Neural progenitor cell (in vitro differentiated cells): ENCODE results near the gene CADM1. TPM values are rescaled to one million over a fixed set of nuclear protein-coding genes. Genes with fewer than 3 reads are reported as not detected.

Experiments used
- DNase-seq: peaks from one replicate; pipeline ENCODE4 v3.0.0-alpha.2; 2016; ENCODE audit warnings: low spot score
- H2AFZ ChIP-seq: fragments of 200-600 bp; sonication (generic); replicated peaks from 2 replicates; pipeline ENCODE4 v1.6.1; 2016; ENCODE audit warnings: antibody characterized with exemption
- H3F3A ChIP-seq: fragments of 200-600 bp; sonication (generic); 2 replicates; pipeline ENCODE4 v1.6.1; 2016; ENCODE audit warnings: antibody characterized with exemption, low read depth
- H3K27ac ChIP-seq: fragments of 200-600 bp; sonication (generic); 2 replicates; pipeline ENCODE4 v1.5.1; 2016; ENCODE audit warnings: mild to moderate bottlenecking
- H3K27me3 ChIP-seq: fragments of 200-600 bp; sonication (generic); 2 replicates; pipeline ENCODE4 v1.6.1; 2016; ENCODE audit warnings: mild to moderate bottlenecking, moderate library complexity
- H3K36me3 ChIP-seq: fragments of 200-600 bp; sonication (generic); 2 replicates; pipeline ENCODE4 v1.5.1; 2016
- H3K4me1 ChIP-seq: fragments of 200-600 bp; sonication (generic); 2 replicates; pipeline ENCODE4 v1.6.1; 2016; ENCODE audit warnings: mixed run types
- H3K4me2 ChIP-seq: fragments of 200-600 bp; sonication (generic); 2 replicates; pipeline ENCODE4 v1.6.1; 2016
- H3K4me3 ChIP-seq: fragments of 200-600 bp; sonication (generic); 2 replicates; pipeline ENCODE4 v1.5.1; 2016
- H3K79me2 ChIP-seq: fragments of 200-600 bp; sonication (generic); 2 replicates; pipeline ENCODE4 v1.6.1; 2016; ENCODE audit warnings: low read depth
- H3K9ac ChIP-seq: fragments of 200-600 bp; sonication (generic); 2 replicates; pipeline ENCODE4 v1.6.1; 2016
- H3K9me3 ChIP-seq: fragments of 200-600 bp; sonication (generic); 2 replicates; pipeline ENCODE4 v1.5.1; 2016; ENCODE audit warnings: low read depth
- H4K20me1 ChIP-seq: fragments of 200-600 bp; sonication (generic); 2 replicates; pipeline ENCODE4 v1.6.1; 2016; ENCODE audit warnings: low read depth
- H3K27ac Mint-ChIP-seq: 3 replicates; pipeline ENCODE4 v1.8.0; 2021; ENCODE audit warnings: mixed read lengths
- H3K27me3 Mint-ChIP-seq: 2 replicates; pipeline ENCODE4 v1.8.0; 2022; ENCODE audit warnings: low read depth, mild to moderate bottlenecking, inconsistent platforms, moderate library complexity, mixed read lengths; ENCODE audit not compliant: insufficient read depth
- H3K36me3 Mint-ChIP-seq: 3 replicates; pipeline ENCODE4 v1.8.0; 2021; ENCODE audit warnings: mixed read lengths
- H3K4me1 Mint-ChIP-seq: 3 replicates; pipeline ENCODE4 v1.8.0; 2021; ENCODE audit warnings: mixed read lengths
- H3K4me3 Mint-ChIP-seq: 3 replicates; pipeline ENCODE4 v1.8.0; 2021; ENCODE audit warnings: mild to moderate bottlenecking, moderate library complexity, mixed read lengths
- H3K9me3 Mint-ChIP-seq: 3 replicates; pipeline ENCODE4 v1.8.0; 2020; ENCODE audit warnings: mixed read lengths
- EZH2 ChIP-seq: fragments of 200-600 bp; sonication (generic); IDR thresholded peaks from 2 replicates; pipeline ENCODE4 v1.6.1; 2017; ENCODE audit warnings: antibody characterized with exemption, mild to moderate bottlenecking, moderate library complexity
- EZH2phosphoT487 ChIP-seq: fragments of 200-600 bp; sonication (generic); IDR thresholded peaks from 2 replicates; pipeline ENCODE4 v1.6.1; 2017; ENCODE audit warnings: antibody characterized with exemption
- total RNA-seq: library from RNA; depleted of rRNA; stranded (reverse); fragments of >200 nt; gene quantifications from 2 replicates; pipeline ENCODE4 v1.2.3, GENCODE V29; 2015; ENCODE audit warnings: low replicate concordance
- TF ChIP-seq, protein P1 (sequence below): fragments of 200-600 bp; sonication (generic); IDR thresholded peaks from 2 replicates; pipeline ENCODE4 v1.5.1; 2017; ENCODE audit warnings: antibody characterized with exemption, mild to moderate bottlenecking

The CADM1 gene
- total RNA-seq, 1 donor from 2014 or later: 123 TPM

DNA sequence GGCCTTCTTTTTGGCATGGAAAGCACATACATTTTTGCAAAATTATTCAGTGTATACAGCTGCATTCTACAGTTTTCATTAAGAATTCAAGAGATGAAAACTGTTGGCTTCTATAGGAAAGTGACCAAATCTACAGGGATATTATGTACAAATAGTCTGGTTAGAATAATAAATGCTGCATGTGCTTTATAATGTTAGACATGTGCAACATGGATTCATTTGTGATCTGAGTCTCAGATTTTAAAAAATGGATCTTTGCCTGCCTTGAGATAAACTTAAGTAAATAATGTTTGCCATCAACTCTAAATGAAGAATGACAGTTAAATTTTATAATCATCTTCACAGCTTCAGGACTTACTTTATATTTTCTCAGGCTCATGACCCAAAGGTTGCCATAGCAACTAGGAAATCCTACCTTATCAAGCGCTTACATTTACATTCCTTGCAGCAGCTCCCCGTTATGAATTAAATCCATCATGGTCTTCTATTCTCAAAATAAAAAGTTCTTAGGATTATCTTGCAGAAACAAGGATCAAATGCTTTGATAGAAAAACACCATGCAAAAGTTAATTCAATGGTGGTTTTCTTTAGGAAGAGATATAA, 200.2 kb downstream of the CADM1 start:
- Histone ChIP-seq H3K4me3 (no peak overlapping the region), H3K27me3 (no peaks in the 10 kb centered on the region), H3F3A (no peaks in the 10 kb centered on the region), H4K20me1 (no peaks in the 10 kb centered on the region), H3K79me2 (no peaks in the 10 kb centered on the region), H3K36me3 (no peaks in the 10 kb centered on the region), H3K4me2 (no peak overlapping the region), H2AFZ (no peak overlapping the region), H3K9ac (no peak overlapping the region), H3K4me1 (peaks cover 5% of the 10 kb centered on the region), H3K9me3 (no peaks in the 10 kb centered on the region), H3K27ac (no peak overlapping the region)
- Mint-ChIP-seq H3K27me3 (no peaks in the 10 kb centered on the region), H3K9me3 (no peaks in the 10 kb centered on the region), H3K36me3 (no peaks in the 10 kb centered on the region), H3K27ac (no peak overlapping the region), H3K4me1 (peaks cover 34% of the 10 kb centered on the region), H3K4me3 (no peak overlapping the region)
- no peak for TF ChIP-seq EZH2
- TF ChIP-seq EZH2phosphoT487: no peak
- no peak for DNase-seq

DNA sequence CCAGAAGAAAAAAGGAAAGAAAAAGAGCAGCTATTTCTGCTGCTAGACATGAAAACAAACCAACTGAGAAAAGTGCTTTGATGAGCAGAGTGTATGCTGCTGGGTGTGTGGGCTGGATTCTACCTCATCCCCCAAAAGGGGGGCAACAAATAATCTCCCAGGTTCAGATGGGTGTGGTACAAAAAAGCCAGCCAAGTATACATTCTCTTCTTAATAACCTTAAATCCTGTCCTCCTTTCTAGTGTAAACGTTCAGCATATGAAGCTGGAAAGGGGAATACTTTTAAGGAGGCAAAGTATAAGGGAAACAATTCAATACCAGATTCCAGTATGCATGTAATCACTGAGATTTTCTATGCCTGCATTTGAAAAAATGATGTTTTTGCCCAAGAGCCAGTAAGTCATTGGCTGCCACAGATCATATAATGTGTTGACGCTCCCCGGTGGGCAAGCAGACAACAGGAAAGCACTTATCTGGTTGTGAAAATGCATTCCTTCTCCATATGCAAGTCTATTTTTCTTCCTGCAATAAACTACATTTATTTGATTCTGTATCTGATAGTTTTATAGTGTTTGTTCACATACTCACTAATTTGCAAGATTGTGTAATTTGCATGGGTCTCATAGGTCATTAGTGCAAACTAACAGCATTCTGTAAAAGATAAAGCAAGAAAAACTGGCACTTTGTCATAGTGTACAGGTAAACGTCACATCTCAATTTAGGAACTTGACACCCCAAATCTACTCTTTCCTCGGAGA, 201.1 kb downstream of the CADM1 start:
- H3K27ac ChIP-seq: no peak overlapping the region
- Mint-ChIP-seq H3K36me3 (no peaks in the 10 kb centered on the region), H3K9me3 (no peaks in the 10 kb centered on the region), H3K27ac (no peak overlapping the region), H3K4me3 (no peak overlapping the region), H3K27me3 (no peaks in the 10 kb centered on the region), H3K4me1 (peaks cover 34% of the 10 kb centered on the region)
- H3K79me2 ChIP-seq: no peaks in the 10 kb centered on the region
- no peak overlapping the region for H3K4me3 ChIP-seq
- H2AFZ ChIP-seq: no peak overlapping the region
- H3K36me3 ChIP-seq: no peaks in the 10 kb centered on the region
- H3K9me3 ChIP-seq: no peaks in the 10 kb centered on the region
- TF ChIP-seq EZH2phosphoT487 (no peak), EZH2 (no peak)
- TF ChIP-seq, protein P1, sequence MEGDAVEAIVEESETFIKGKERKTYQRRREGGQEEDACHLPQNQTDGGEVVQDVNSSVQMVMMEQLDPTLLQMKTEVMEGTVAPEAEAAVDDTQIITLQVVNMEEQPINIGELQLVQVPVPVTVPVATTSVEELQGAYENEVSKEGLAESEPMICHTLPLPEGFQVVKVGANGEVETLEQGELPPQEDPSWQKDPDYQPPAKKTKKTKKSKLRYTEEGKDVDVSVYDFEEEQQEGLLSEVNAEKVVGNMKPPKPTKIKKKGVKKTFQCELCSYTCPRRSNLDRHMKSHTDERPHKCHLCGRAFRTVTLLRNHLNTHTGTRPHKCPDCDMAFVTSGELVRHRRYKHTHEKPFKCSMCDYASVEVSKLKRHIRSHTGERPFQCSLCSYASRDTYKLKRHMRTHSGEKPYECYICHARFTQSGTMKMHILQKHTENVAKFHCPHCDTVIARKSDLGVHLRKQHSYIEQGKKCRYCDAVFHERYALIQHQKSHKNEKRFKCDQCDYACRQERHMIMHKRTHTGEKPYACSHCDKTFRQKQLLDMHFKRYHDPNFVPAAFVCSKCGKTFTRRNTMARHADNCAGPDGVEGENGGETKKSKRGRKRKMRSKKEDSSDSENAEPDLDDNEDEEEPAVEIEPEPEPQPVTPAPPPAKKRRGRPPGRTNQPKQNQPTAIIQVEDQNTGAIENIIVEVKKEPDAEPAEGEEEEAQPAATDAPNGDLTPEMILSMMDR: no peak
- H3F3A ChIP-seq: no peaks in the 10 kb centered on the region
- H3K27me3 ChIP-seq: no peaks in the 10 kb centered on the region
- no peaks in the 10 kb centered on the region for H4K20me1 ChIP-seq
- H3K4me1 ChIP-seq: peaks cover 5% of the 10 kb centered on the region
- H3K9ac ChIP-seq: no peak overlapping the region
- DNase-seq: no peak
- H3K4me2 ChIP-seq: no peak overlapping the region

DNA sequence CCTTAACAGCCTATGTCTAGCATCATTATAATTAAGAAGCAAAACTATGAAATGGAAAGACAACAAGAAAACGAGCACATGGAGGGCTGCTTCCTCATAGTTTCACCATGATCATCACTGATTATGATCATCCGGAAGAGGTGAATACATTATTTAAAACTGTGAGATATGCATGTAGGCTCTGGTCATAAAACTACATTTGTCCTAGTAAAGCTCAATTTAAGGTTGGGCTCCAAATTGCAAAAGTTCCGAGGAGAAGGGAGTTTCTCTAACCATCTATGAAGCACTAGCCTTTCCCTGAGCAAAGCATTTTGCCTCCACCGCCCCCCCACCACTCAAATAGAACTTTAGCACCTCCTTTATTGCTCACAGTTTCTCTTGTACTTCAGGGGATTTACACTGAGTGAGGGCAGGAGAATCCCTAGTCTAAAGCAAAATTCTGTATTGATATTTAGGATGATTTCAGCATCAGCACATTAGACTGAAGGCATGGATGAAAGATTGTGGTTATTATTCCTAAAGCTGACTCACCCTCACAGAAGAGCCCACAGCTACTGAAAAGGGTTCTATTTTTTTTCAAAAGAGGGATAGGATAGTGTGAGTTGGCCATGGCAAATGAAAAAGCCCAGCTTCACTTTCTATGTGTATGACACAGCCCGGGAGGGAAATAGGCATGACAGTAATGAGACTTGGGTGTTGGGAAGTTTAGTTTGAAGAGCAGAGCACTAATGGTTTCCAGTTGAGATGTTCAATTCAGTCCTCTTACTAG, 203.4 kb downstream of the CADM1 start:
- no peak overlapping the region for H3K4me3 Mint-ChIP-seq
- no peak overlapping the region for H3K4me2 ChIP-seq

More for the DNA sequence above, 203.4 kb downstream of the CADM1 start:
- Histone ChIP-seq H3K4me3 (no peak overlapping the region), H3K27me3 (no peaks in the 10 kb centered on the region), H3K27ac (no peak overlapping the region), H2AFZ (no peak overlapping the region), H3F3A (no peaks in the 10 kb centered on the region), H3K79me2 (no peaks in the 10 kb centered on the region), H3K4me1 (peaks cover 5% of the 10 kb centered on the region), H3K9ac (no peak overlapping the region), H3K9me3 (no peaks in the 10 kb centered on the region), H3K36me3 (no peaks in the 10 kb centered on the region), H4K20me1 (no peaks in the 10 kb centered on the region)
- no peak for DNase-seq
- Mint-ChIP-seq H3K27me3 (no peaks in the 10 kb centered on the region), H3K27ac (no peak overlapping the region), H3K36me3 (no peaks in the 10 kb centered on the region), H3K4me1 (peaks cover 34% of the 10 kb centered on the region), H3K9me3 (no peaks in the 10 kb centered on the region)
- no peak for TF ChIP-seq EZH2phosphoT487
- TF ChIP-seq EZH2: no peak
- TF ChIP-seq, protein P1: no peak
